H1 (cell line): ENCODE data around the gene HM13. TPM values are rescaled to one million over a fixed set of nuclear protein-coding genes. Genes with fewer than 3 reads are reported as not detected.

Experiments used
- NANOG ChIP-seq: IDR thresholded peaks from 2 replicates; pipeline ENCODE4 v1.6.1; 2011; ENCODE audit warnings: low read length, low read depth, mild to moderate bottlenecking, inconsistent platforms; ENCODE audit not compliant: insufficient read depth, poor library complexity, severe bottlenecking
- PHF8 ChIP-seq: fragments of 200-600 bp; sonication (generic); conservative IDR thresholded peaks from 2 replicates; pipeline ENCODE4 v1.7.1; 2012; ENCODE audit warnings: low read depth, mild to moderate bottlenecking, inconsistent platforms, low read length, moderate library complexity
- RXRA ChIP-seq: IDR thresholded peaks from 2 replicates; pipeline ENCODE4 v1.6.1; 2011; ENCODE audit warnings: low read depth, mild to moderate bottlenecking, low read length, moderate library complexity; ENCODE audit not compliant: insufficient read depth
- polyA plus RNA-seq, 7 experiments: library from polyadenylated mRNA; depleted of rRNA in 3 of 7; stranded (reverse) in 5 of 7; unstranded in 2 of 7; fragments of >200 nt in 5 of 7; fragments of 200-250 nt in 2 of 7; gene quantifications; 1 replicate in 5 of 7; 2 replicates in 1 of 7; 4 replicates in 1 of 7; pipeline versions ENCODE4 v1.2.1 to v1.2.3, GENCODE V29; 2011 to 2013; ENCODE audit warnings: missing spikeins in 2 of 7, mixed read lengths in 2 of 7
- total RNA-seq: library from RNA; stranded (reverse); fragmentation: NEBNext Ultra II Directional; extraction: Animal tissue kit (Norgen Biotek cat#: 25700); gene quantifications from 2 replicates; pipeline ENCODE4 v1.2.1, GENCODE V29; 2021

Gene HM13
- total and polyA plus RNA-seq, 2 of the 8 experiments (the other 6 are each of a cell fraction or from before 2014, with no cell fraction given), result 118 to 183 TPM

GRCh38 chr20:31515072-31515774, 981 bp downstream of the HM13 start (continued):
- TF ChIP-seq NANOG, result no peak
- no peak for TF ChIP-seq RXRA
- TF ChIP-seq PHF8, result no peak
